HG03159 (cell line): Measurements from ENCODE around the gene ROR1.

Source experiments
- ATAC-seq: cut with Tn5 transposase; IDR thresholded peaks from one replicate; pipeline ENCODE4 v1.9.1; 2021; ENCODE audit warnings: mild to moderate bottlenecking, moderate library complexity; ENCODE audit not compliant: unreplicated experiment

ROR1 gene

DNA sequence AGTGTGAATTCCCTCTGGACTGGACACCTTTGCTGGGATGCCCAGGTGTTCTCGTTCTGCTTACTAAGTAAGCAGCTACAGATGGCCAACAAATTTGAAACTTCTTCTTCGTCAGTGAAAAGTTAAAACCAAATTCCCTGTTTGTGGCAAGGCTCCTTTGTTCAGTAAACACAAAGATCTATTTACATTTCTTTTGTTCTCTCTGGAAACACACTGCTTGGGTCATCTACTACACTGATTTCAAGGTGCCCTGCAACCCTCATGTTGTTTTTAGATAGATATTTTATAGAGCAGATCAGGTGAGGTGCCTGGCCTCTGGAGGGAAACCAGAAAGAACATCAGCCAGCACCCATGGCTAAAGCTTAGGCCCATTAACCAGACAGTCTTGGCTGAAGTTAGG lies 272.4 kb downstream of the ROR1 start:
- ATAC-seq: no peak

DNA sequence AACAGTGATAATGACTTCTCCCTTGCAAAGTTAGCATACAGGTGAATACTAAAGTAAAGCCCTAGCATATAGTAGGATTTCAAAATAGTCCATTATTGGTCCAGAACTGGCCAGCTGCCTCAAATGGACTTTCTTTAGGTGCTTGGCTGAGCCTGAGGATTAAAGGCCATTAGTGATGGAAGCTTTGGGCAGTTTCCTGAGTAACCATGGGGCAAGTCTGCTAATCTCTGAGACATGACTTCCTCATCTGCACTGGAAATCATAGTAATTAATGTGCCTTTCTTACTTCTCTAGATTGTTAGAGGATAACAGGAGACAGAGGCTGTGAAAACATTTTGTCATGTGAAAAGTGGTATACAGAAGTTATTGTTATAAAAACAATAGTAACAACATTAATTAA lies 273.1 kb downstream of the ROR1 start:
- ATAC-seq: no peak

DNA sequence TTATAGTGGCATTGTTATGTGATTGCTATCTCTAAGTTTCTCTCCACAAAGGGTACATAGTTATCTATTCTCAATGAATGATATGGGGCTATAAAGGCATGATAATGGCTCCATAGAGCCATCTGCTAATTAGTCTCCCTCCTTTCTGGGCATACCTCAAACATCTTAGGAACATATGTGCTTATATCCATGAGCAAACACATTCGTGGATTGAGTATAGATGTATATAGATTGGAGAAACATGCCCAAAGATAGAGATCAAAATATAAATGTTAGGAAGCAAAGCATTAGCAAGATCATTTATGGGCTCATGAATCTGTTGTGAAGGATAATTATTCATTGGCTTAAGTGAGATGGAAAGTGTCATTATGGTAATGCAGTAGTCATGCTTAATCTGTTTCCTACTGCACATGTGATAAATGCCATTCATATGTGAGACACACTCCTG lies 273.8 kb downstream of the ROR1 start:
- no peak for ATAC-seq

DNA sequence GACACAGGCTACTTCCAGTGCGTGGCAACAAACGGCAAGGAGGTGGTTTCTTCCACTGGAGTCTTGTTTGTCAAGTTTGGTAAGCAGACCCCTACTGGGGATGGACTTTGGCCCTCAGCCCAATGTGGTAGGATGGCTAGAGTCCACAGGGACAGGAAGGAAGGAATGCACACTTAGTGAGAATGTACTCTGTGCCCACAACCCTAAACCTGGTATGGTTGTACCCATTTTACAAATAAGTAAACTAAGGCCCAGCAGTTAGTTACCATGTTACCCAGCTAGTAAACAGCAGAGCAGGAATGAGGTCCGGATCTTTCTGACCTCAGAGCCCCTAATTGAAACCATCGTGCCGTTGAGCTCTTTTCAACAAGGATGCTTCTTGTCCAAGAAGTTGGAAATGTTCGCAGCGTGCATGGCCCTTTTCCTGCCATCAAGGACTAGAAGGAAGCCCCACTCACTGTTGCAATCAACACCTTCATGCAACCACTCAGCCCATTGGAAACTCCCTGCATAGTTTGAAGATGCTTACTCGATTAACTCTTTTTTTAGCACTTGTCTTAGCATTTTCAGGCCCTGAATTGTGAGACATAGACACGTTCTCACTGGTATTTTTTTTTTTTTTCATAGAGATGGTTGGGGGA lies 276.2 kb downstream of the ROR1 start:
- ATAC-seq: no peak

DNA sequence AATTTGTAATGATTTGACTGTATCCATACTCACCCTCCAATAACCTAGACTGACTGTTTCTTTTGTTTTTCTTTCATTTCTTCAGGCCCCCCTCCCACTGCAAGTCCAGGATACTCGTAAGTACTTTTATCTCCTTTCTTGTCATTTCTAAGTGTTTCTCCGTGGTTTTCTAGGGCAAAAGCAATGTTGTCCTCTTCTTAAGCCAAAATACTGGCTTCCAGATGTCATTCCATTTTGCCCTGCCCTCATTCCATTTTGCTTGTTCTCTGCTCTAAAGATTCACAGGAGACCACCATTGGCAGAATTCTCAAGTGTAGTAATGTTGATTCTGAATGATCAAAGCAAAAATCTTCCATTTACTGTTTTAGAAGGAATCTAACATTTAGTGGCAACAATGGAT lies 276.8 kb downstream of the ROR1 start:
- no peak for ATAC-seq

DNA sequence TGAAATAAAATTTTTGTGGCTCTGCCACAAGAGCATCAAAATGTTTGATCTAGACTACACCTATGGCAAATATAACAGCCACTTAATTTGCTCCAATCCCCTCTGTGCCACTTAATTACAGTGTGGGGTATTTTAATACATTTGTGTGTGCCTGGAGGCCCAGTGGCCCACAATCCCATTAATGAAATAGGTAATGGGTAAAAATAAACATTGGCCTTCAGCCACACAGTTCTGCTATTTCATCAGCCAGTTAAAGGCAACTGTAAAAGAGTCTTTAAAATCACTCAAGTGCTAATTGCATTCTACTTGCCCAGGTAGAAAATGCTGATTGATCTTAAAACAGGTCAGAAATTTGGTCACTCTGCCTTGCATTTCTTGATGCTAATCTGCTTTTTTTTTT lies 278.0 kb downstream of the ROR1 start:
- no peak for ATAC-seq

DNA sequence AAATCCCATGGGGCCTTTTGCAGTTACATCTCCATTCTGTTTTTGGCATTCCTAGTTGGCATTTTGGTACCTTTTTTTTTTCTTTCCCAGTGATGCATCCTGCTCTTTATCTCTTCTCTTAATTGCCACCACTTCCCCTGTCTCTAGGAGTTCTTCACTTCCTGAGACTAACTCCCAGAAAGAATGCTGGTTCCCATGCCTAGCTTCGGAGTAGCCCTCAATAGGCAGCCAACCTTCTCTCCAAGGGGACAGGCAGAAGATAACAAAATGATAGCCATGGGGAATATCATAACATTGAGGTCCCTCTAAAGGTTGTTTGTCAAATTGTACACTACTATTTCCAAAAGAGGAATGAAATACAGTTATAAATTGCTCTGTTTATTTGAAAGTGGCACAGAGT lies 279.0 kb downstream of the ROR1 start:
- ATAC-seq: no peak

DNA sequence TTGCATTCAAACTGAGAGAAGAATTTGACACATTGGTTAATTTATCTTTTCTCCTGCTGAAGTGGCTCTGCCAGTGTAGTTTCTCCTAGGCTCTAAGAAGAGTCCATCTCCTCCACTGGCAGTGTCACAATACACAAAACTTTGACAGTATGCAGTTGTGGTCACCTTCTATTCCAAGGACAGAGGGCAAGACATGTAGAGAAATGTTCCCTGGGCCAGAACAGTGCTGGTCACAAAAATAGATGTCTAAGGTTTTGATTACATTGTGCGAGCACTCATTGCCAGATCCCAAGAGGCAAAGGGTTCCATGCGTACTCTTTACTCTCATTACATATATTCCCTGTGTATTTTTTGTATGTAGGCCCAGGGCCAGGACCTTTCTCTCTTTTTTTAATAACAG lies 281.5 kb downstream of the ROR1 start:
- ATAC-seq: no peak

DNA sequence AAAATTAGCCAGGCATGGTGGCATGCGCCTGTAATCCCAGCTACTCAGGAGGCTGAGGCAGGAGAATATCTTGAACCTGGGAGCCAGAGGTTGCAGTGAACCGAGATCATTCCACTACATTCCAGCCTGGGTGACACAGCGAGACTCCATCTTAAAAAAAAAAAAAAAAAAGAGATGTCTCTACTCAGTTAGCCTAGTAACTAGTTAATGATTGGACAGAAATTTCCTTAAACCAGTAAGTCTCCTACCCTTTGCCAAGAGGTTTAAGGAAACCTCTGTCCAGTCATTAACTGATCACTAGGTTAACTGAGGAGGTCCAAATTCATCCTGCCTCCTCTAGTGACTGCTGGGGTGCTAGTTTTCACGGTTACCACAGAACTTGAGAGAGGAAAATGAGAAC lies 285.7 kb downstream of the ROR1 start:
- ATAC-seq: no peak

DNA sequence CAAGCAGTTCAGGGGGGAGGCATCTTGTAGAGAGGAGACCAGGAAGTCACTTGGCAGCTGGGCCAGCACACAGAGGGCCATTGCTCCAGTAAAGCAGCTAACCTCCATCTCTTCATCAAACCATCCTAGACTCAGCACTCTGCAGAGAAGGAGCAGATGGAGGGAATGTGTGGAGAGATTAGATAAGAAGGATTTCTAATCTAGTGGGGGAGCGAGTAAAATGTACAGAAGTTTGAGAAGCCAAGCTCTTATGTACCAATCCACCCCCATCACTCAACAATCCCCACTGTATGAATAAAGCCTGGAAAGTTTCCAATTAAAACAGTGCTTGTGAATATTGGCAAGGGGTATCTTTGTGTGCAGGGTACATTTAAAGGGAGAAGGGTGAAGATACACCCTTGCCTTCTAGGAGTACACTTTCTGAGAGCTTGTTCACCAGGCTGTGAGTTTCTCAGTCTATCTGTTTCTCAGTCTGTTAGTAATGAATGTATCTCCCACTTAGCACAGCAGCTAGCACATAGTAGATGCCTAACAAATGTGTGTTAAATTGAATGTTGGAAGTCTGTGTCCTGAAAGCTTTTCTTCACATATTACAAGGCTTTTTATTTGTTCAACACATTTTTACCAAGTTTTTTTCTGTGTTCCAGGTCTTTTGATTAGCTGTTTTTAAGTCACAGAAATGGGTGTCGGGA lies 286.9 kb downstream of the ROR1 start:
- no peak for ATAC-seq

DNA sequence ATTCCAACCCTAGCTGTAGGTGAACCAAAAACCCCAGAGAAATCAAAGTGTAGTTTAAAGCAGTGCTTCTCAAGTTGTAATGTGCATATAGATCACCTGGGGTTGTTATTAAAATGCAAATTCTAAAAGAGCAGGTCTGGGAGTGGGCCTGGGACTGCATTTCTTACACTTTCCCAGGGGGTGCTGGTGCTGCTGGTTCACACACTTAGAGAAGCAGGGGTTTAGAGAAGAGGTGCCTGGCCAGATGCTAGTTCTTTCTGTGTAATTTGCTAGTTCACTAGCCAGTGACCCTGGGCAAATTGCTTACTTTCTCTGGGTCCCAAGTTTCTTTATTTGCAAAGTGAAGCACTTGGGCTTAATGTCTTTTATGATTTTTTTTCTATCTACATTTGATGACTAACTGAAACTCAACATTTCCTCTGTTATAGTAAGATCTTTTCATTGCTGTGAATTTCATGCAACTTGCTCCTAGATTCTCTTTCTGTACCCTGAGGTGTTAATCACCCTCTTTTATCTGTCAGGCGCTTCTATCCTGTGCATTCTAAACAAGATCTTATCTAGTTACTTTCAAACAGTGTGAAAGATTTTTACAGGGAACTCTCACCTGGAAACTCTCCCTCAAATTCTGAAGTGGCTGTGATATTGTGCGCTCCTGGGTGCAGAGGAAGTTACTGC lies 287.8 kb downstream of the ROR1 start:
- ATAC-seq: no peak

DNA sequence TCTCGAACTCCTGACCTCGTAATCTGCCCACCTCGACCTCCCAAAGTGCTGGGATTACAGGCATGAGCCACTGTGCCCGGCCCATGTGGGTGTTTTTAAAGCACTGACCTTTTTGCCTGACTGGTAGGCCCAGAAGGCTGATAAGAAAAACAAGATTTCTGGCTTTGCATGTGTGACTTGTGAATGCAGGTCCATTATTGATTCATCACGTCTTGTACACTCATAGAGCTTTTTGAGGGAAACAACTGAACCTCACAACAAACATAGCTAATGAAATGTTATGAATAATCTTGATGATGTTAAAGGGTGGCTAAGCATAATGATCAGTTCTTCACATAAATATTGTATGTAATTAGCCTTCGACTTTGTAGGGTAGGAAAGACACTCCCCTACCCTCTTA lies 288.7 kb downstream of the ROR1 start:
- no peak for ATAC-seq

DNA sequence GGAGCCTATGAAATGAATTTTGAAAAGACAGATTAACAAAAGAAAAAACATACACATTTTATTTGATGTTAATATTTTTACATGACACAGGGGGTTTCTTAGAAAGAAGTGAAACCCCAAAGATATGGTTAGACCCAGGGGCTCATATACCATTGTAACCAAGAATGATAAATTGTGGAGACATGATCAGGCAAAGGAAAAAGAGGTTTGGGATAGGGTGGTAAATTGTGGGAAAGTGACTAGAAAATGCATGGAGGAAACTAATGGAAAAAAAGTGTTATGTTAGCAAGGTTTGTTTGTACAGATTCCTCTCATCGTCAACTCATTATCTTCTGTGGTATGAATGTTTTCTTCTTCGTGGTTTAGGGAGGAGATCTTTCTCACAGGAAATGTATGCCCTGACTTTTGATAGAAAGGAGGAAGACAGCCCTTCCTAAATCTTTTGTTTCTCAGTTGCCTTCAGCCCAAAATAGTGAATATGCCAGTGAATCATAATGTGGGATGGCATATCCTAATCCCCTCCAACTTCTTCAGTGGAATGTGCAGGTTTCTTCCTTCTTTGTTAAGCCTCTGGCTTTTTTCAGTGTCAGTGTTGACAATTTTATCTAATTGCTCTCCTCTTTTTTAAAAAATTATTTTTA lies 289.2 kb downstream of the ROR1 start:
- ATAC-seq: no peak

DNA sequence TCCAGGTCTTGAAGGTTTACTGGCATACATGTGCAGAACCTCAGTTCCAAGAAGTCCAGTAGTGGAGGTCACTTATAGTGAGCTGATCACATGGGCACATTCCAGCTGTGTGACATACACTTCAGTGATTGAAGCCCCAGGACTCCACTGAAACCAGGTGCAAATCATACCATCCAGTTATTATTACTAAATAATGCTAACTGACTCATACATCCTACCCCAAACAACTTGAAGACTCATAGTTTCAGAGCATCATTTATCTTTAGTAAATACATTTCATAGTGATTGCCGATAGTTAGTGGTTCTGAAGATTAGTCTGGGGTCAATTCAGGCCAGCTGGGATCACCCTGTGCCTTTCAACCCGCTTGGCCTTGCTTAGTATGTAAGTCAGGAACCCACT lies 291.8 kb downstream of the ROR1 start:
- ATAC-seq: no peak

DNA sequence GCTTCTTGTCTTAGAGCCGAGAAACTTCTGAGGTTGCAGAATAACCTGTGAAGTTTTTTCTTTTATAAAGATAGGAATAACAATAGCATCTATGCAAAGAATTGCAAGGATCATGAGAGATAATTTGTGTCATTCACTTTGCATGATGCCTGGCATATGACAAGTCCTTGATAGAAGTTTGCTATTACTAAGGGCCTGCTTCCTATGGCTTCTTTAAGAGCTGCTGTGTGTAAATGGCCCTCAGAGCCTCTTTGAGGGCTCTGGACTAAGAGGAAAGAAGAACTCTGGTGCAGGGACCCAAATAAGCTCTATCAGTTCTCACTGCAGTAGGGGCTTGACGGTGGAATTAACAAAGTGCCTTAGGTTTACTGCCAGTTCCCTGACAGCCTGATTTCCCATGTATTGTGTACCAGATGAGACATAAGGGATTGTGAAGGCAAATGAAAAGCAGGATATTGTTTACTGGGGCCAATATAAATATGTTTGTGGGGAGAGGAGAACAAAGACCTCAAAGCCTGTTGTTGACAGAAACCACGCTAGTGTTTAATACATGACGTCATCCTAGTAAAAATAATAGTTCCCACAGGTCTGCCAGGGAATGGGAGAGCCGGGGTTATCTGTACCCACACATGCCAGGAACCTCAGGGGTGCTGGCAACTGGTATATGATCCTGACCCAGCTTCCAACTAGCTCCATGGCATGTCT lies 298.4 kb downstream of the ROR1 start:
- no peak for ATAC-seq

DNA sequence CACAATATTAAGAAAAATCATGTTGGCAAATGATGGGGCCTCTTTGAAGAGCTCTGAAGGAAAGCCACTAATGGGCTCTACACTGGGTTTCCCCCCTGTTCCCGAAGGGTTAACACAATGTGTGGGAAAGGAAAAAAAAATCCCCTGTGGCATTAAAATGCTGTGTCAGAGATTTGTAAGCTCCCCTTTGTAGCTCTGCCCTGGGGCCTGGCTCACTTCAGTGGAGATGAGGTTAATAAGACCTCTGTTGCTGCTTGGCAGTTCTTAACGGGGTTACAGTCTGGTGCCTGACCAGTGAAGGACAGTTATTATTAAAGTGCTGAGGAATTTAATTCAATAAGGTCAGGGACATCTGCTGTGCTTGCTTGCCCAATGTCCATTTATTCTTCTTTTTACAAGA lies 299.9 kb downstream of the ROR1 start:
- no peak for ATAC-seq

DNA sequence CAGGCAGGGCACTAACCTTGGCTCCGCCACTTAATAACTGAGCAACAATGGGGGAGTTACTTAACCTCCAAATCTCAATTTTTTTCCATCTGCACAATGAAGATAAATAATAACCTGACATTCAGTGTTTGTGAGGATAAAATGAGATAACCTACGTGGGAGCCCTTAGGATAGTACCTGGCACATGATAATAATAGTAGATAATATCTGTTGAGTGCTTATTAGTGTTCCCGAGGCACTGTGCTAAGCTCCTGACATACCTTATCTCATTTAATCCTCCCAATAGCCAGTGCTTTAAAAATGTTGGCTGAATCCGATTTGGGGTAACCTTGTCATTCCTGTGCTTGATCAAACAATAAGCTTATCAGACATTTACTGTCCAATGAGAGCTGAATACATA lies 300.9 kb downstream of the ROR1 start:
- no peak for ATAC-seq

DNA sequence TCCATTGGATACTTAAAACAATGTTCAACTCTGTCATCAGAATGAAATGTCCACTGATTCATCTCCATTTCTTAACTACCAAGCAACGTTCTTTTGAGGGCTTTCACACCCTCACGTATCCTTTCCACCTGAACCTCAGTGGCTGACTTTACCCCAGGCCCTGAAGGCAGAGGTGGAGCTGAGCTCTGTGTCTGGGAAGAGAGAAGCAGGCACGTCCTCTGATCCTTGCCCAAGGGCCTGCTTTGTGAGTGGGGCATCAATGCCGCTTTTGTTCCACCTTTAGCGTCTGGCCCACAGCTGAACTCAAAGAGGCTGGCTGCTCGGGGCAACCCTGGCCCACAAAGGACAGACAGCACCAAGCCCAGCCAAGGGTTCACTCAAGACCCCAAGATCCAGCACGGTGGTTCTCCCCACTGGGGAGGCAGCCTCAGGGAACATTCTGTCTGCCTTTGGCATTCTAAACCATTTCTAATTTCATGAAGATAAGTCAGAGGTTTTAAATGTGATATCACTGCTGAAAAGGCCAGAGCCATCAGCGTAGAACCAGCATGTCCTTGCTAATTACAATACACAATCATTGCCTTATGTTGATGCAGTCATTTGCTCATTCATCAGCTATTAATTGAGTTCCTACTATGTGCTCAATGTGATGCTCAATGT lies 303.6 kb downstream of the ROR1 start:
- ATAC-seq: no peak

DNA sequence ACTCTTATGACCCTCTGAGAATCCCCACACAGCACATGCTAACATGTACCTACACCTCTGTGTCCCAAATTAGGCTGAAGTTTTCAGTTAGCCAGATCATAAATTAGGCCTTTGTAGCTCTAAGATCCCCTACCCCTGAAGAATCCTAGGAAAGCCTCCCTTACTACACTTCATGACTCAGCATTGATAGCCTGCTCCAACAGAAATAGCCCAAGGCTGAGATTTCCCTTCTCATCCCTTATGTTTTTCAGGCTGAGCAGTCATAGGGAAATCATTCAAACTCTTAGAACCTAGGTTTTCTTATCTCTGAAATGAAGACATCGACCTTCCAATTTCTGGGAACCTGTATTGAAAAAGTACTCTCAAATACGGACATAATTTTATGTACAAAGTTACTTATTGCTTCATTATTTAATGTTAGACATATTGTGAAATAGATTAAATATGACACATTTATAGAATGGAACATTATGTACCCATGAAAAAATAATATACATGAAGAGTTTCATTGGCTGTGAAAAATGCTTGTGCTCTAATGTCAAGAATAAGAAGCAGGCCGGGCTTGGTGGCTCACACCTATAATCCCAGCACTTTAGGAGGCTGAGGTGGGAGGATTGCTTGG lies 307.2 kb downstream of the ROR1 start:
- ATAC-seq: no peak

DNA sequence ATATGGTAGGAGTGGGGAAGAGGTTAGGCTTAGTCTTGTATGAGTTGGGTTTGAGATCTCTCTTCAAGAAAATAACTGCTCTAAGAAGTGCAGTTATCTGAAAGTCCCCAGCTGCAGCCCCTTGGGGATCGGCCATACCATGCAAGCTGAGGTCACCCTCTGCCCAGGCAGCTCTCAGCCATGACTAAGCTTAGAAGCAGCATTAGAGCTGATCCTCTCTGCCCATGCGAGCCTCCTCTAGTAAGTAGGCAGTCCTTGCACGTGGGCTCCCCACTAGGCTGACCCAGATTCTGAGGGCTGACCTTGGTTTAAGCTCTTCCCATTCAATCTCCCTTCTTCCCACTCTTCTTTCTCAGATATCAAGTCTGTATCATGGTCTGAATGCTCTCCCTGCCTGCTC lies 308.6 kb downstream of the ROR1 start:
- ATAC-seq: no peak
